Measurements from ENCODE around the gene ZNF24. TPM values are rescaled to one million over a fixed set of nuclear protein-coding genes. Genes with fewer than 3 reads are reported as not detected.

Gene ZNF24
- total and polyA plus RNA-seq, 10 of the 15 experiments (the other 5 are each of a cell fraction or from before 2014, with no cell fraction given), result 13.6 to 41.7 (median 28.3) TPM

DNA sequence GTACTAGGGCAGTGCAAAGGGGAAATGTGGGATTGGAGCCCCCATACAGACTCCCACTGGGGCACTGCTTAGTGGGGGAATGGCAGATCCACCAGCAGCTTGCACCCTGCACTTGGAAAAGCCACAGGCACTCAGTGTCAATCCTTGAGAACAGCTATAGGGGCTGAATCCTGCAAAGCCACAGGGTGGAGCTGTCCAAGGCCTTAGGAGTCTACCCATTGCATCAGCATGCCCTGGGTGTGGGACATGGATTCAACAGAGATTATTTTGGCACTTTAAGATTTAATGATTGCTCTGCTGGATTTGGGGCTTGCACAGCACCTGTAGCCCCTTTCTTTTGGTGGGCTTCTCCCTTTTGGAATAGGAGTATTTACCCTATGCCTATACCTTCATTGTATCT is 8.6 kb upstream of the ZNF24 start:
- DNase-seq (ENCODE audit: low read depth, low spot score), result no peak
- H4K20me1 ChIP-seq (ENCODE audit: control insufficient read depth, insufficient read depth), result no peaks in the 10 kb centered on the region
- no peak overlapping the region for H3K27ac ChIP-seq (ENCODE audit: control insufficient read depth, insufficient read depth)
- H3K4me3 ChIP-seq, result no peak overlapping the region
- H3K79me2 ChIP-seq (ENCODE audit: control insufficient read depth, insufficient read depth, low read length), result no peaks in the 10 kb centered on the region
- no peaks in the 10 kb centered on the region for H3K27me3 ChIP-seq (replicated peaks in 1 of 2; ENCODE audit: control insufficient read depth in 2 of 2, insufficient read depth in 2 of 2, low read length in 1 of 2)
- H3K4me2 ChIP-seq (ENCODE audit: control insufficient read depth, insufficient read depth), result no peak overlapping the region
- RAD21 ChIA-PET (ENCODE audit: unreplicated experiment), result no interaction called here
- POLR2A ChIA-PET, result no interaction called here
- intact Hi-C loops (cut with micrococcal nuclease; ENCODE audit: unreplicated experiment), result no loop called here
- TF ChIP-seq IKZF2 (IDR thresholded peaks at IDR 0.05), result no peak
- H2AFZ ChIP-seq (ENCODE audit: control insufficient read depth, low read depth, low read length), result no peak overlapping the region
- SMC1A ChIA-PET (ENCODE audit: uncharacterized antibody, unreplicated experiment), result no interaction called here
- no TSS peak for BruUV-seq (replicated peaks)
- H3K9me3 ChIP-seq (replicated peaks; ENCODE audit: control insufficient read depth, insufficient read depth, low read length), result no peaks in the 10 kb centered on the region; the same call in 2 of the 3 replicates
- H3K9ac ChIP-seq (ENCODE audit: control insufficient read depth, insufficient read depth, low read length), result no peak overlapping the region
- CTCF ChIA-PET, result no interaction called here
- ATAC-seq, result no peak
- no peaks in the 10 kb centered on the region for H3K36me3 ChIP-seq (ENCODE audit: control insufficient read depth in 2 of 2, insufficient read depth in 2 of 2, low read length in 1 of 2)
- no peak for FAIRE-seq
- no peaks in the 10 kb centered on the region for H3K4me1 ChIP-seq (ENCODE audit: control insufficient read depth, insufficient read depth, low read length)
- in situ Hi-C loops (cut with MboI), result no loop called here

DNA sequence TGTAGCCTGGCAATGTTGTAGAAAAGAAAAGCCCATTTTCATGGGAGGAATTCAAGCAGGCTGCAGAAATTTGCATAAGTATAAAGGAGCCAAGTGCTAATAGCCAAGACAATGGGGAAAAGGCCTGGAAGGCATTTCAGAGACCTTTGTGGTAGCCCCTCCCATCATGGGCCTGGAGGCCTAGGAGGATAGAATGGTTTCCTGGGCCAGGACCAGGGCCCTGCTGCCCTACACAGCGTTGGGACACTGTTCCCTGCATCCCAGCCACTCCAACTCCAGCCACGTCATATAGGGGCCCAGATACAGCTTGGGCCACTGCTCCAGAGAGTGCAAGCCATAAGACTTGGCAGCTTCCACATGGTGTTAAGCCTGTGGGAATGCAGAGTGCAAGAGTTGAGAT is 8.1 kb upstream of the ZNF24 start:
- Histone ChIP-seq H4K20me1 (ENCODE audit: control insufficient read depth, insufficient read depth) (no peaks in the 10 kb centered on the region), H3K4me2 (ENCODE audit: control insufficient read depth, insufficient read depth) (no peak overlapping the region), H3K36me3 (ENCODE audit: control insufficient read depth in 2 of 2, insufficient read depth in 2 of 2, low read length in 1 of 2) (no peaks in the 10 kb centered on the region), H3K4me3 (no peak overlapping the region), H3K9me3 (replicated peaks; ENCODE audit: control insufficient read depth, insufficient read depth, low read length) (no peaks in the 10 kb centered on the region; the same call in 2 of the 3 replicates), H3K79me2 (ENCODE audit: control insufficient read depth, insufficient read depth, low read length) (no peaks in the 10 kb centered on the region), H2AFZ (ENCODE audit: control insufficient read depth, low read depth, low read length) (no peak overlapping the region), H3K4me1 (ENCODE audit: control insufficient read depth, insufficient read depth, low read length) (no peaks in the 10 kb centered on the region), H3K27me3 (replicated peaks in 1 of 2; ENCODE audit: control insufficient read depth in 2 of 2, insufficient read depth in 2 of 2, low read length in 1 of 2) (no peaks in the 10 kb centered on the region), H3K9ac (ENCODE audit: control insufficient read depth, insufficient read depth, low read length) (no peak overlapping the region), H3K27ac (ENCODE audit: control insufficient read depth, insufficient read depth) (no peak overlapping the region)
- ChIA-PET CTCF (interaction anchor here (0.5 kb wide), 1 partner anchor 63 kb away, joined by 3 read pairs; no protein-coding TSS in a partner anchor), SMC1A (ENCODE audit: uncharacterized antibody, unreplicated experiment) (no interaction called here), RAD21 (ENCODE audit: unreplicated experiment) (no interaction called here), POLR2A (no interaction called here)
- BruUV-seq (replicated peaks), result no TSS peak
- FAIRE-seq, result no peak
- intact Hi-C loops (cut with micrococcal nuclease; ENCODE audit: unreplicated experiment), result no loop called here
- DNase-seq (ENCODE audit: low read depth, low spot score), result no peak
- in situ Hi-C loops (cut with MboI), result no loop called here
- ATAC-seq, result no peak
- TF ChIP-seq MTA3 (IDR thresholded peaks at IDR 0.05; ENCODE audit: borderline replicate concordance, low read length), result no peak
- TF ChIP-seq ZNF207 (IDR thresholded peaks at IDR 0.05; ENCODE audit: borderline replicate concordance), result no peak
- TF ChIP-seq, protein P1, sequence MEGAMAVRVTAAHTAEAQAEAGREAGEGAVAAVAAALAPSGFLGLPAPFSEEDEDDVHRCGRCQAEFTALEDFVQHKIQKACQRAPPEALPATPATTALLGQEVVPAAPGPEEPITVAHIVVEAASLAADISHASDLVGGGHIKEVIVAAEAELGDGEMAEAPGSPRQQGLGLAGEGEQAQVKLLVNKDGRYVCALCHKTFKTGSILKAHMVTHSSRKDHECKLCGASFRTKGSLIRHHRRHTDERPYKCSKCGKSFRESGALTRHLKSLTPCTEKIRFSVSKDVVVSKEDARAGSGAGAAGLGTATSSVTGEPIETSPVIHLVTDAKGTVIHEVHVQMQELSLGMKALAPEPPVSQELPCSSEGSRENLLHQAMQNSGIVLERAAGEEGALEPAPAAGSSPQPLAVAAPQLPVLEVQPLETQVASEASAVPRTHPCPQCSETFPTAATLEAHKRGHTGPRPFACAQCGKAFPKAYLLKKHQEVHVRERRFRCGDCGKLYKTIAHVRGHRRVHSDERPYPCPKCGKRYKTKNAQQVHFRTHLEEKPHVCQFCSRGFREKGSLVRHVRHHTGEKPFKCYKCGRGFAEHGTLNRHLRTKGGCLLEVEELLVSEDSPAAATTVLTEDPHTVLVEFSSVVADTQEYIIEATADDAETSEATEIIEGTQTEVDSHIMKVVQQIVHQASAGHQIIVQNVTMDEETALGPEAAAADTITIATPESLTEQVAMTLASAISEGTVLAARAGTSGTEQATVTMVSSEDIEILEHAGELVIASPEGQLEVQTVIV (IDR thresholded peaks at IDR 0.05; ENCODE audit: borderline replicate concordance, partially characterized antibody), result no peak
- no peak for TF ChIP-seq FOXM1 (IDR thresholded peaks at IDR 0.05; ENCODE audit: low read depth, low read length)
- TF ChIP-seq SREBF2 (IDR thresholded peaks at IDR 0.05; ENCODE audit: low read length), result no peak
- TF ChIP-seq JUND (IDR thresholded peaks at IDR 0.05; ENCODE audit: low read depth, low read length), result no peak
- no peak for TF ChIP-seq SUZ12 (IDR thresholded peaks at IDR 0.05; ENCODE audit: unreplicated experiment)
- no peak for TF ChIP-seq ASH2L (IDR thresholded peaks at IDR 0.05; ENCODE audit: borderline replicate concordance, low read depth)
- TF ChIP-seq CREM (IDR thresholded peaks at IDR 0.05; ENCODE audit: low read depth), result no peak
- no peak for TF ChIP-seq PAX5 (IDR thresholded peaks at IDR 0.05; ENCODE audit: borderline replicate concordance, low read depth, low read length)
- TF ChIP-seq, protein P2, sequence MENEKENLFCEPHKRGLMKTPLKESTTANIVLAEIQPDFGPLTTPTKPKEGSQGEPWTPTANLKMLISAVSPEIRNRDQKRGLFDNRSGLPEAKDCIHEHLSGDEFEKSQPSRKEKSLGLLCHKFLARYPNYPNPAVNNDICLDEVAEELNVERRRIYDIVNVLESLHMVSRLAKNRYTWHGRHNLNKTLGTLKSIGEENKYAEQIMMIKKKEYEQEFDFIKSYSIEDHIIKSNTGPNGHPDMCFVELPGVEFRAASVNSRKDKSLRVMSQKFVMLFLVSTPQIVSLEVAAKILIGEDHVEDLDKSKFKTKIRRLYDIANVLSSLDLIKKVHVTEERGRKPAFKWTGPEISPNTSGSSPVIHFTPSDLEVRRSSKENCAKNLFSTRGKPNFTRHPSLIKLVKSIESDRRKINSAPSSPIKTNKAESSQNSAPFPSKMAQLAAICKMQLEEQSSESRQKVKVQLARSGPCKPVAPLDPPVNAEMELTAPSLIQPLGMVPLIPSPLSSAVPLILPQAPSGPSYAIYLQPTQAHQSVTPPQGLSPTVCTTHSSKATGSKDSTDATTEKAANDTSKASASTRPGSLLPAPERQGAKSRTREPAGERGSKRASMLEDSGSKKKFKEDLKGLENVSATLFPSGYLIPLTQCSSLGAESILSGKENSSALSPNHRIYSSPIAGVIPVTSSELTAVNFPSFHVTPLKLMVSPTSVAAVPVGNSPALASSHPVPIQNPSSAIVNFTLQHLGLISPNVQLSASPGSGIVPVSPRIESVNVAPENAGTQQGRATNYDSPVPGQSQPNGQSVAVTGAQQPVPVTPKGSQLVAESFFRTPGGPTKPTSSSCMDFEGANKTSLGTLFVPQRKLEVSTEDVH (IDR thresholded peaks at IDR 0.05; ENCODE audit: low read depth, partially characterized antibody), result no peak
- WGBS (ENCODE audit: insufficient coverage, insufficient replicate concordance, low lambda C conversion rate, missing lambda C conversion rate), result 0% methylated on average over 2 of the region's 2 CpGs
